Ascending aorta (tissue), 2 donors: Measurements from ENCODE around the gene SIL1. TPM values are rescaled to one million over a fixed set of nuclear protein-coding genes. Genes with fewer than 3 reads are reported as not detected.
"Not testable (repeated sequence)": the region's sequence is repeated elsewhere in the genome, so short reads cannot be mapped to it uniquely, and the experiment has no call there.

Experiments
- DNase-seq, 2 donors: peaks; one replicate each; pipeline ENCODE4 v3.0.0-alpha.2; 2019; ENCODE audit warnings: low spot score in 2 of 2
- H3K27ac ChIP-seq, 2 donors: fragments of 200-600 bp; sonication (generic); one replicate each; pipeline ENCODE4 v1.5.1; 2016 to 2017; ENCODE audit warnings: mild to moderate bottlenecking in 1 of 2
- H3K27me3 ChIP-seq: fragments of 200-600 bp; sonication (generic); one replicate; pipeline ENCODE4 v1.5.1; 2017
- H3K36me3 ChIP-seq, 2 donors: fragments of 200-600 bp; sonication (generic); one replicate each; pipeline ENCODE4 v1.5.1; 2016
- H3K4me1 ChIP-seq, 2 donors: fragments of 200-600 bp; sonication (generic); one replicate each; pipeline ENCODE4 v1.5.1; 2016 to 2017; ENCODE audit warnings: mild to moderate bottlenecking in 1 of 2
- H3K4me3 ChIP-seq, 2 donors: fragments of 200-600 bp; sonication (generic); one replicate each; pipeline ENCODE4 v1.5.1; 2016 to 2017; ENCODE audit warnings: mild to moderate bottlenecking in 1 of 2
- H3K9me3 ChIP-seq, 2 donors: fragments of 200-600 bp; sonication (generic); one replicate each; pipeline ENCODE4 v1.5.1; 2016
- CTCF ChIP-seq, 3 experiments: fragments of 200-600 bp in 2 of 3; fragments of 450-650 bp in 1 of 3; sonication (generic) in 2 of 3; IDR thresholded peaks; one replicate each; pipeline ENCODE4 v1.5.1; 2016 to 2019; ENCODE audit warnings: antibody characterized with exemption in 3 of 3, mild to moderate bottlenecking in 1 of 3, moderate library complexity in 1 of 3
- intact Hi-C: fragments of 100-400 bp; cut with DNase I; formaldehyde crosslinking; loops from one replicate; pipeline ENCODE4 v1.15.1; 2023
- total RNA-seq: library from RNA; depleted of rRNA; stranded (reverse); fragments of >200 nt; gene quantifications from one replicate; pipeline ENCODE4 v1.1.0, GENCODE V29; 2016

Gene SIL1
- total RNA-seq, 1 donor from 2014 or later: 53.4 TPM

- Histone ChIP-seq H3K36me3 (no peaks in the 10 kb centered on the region), H3K27me3 (no peaks in the 10 kb centered on the region), H3K4me1 (no peaks in the 10 kb centered on the region), H3K4me3 (no peak overlapping the region), H3K9me3 (peaks cover 0 to 11% of the 10 kb centered on the region in 2 donors), H3K27ac (no peak overlapping the region)
- intact Hi-C loops: no loop called here
- no peak for DNase-seq
- TF ChIP-seq CTCF (IDR thresholded peaks at IDR 0.05): no peak
Observed at GRCh38 chr5:139167952-139168720, 30.0 kb downstream of the SIL1 start.

- Histone ChIP-seq H3K27me3 (no peaks in the 10 kb centered on the region), H3K4me3 (no peak overlapping the region), H3K36me3 (no peaks in the 10 kb centered on the region), H3K27ac (no peak overlapping the region), H3K4me1 (no peaks in the 10 kb centered on the region), H3K9me3 (peaks cover 0 to 8% of the 10 kb centered on the region in 2 donors)
- TF ChIP-seq CTCF (IDR thresholded peaks at IDR 0.05): no peak
- DNase-seq: no peak
- intact Hi-C loops: no loop called here
Observed at GRCh38 chr5:139167533-139167932, 30.6 kb downstream of the SIL1 start.

GRCh38 chr5:139167063-139167462, 31.1 kb downstream of the SIL1 start:
- Histone ChIP-seq H3K4me3 (no peak overlapping the region), H3K36me3 (no peaks in the 10 kb centered on the region), H3K27me3 (no peaks in the 10 kb centered on the region), H3K27ac (no peak overlapping the region), H3K4me1 (no peaks in the 10 kb centered on the region), H3K9me3 (peaks cover 0 to 5% of the 10 kb centered on the region in 2 donors)
- DNase-seq: no peak
- TF ChIP-seq CTCF (IDR thresholded peaks at IDR 0.05): no peak
- intact Hi-C loops: no loop called here

- H3K27ac ChIP-seq, DNase-seq, H3K4me3 ChIP-seq, H3K9me3 ChIP-seq, H3K36me3 ChIP-seq, H3K27me3 ChIP-seq, intact Hi-C loops, H3K4me1 ChIP-seq: not testable (repeated sequence)
Observed at GRCh38 chr5:139164897-139165296, 33.3 kb downstream of the SIL1 start.

- Histone ChIP-seq H3K27me3 (no peaks in the 10 kb centered on the region), H3K27ac (no peak overlapping the region), H3K4me1 (no peaks in the 10 kb centered on the region), H3K36me3 (no peaks in the 10 kb centered on the region), H3K9me3 (no peaks in the 10 kb centered on the region), H3K4me3 (no peak overlapping the region)
- DNase-seq: no peak
- no peak for TF ChIP-seq CTCF (IDR thresholded peaks at IDR 0.05)
- intact Hi-C loops: no loop called here
Observed at GRCh38 chr5:139164020-139164419, 34.1 kb downstream of the SIL1 start.

GRCh38 chr5:139162448-139162847, 35.7 kb downstream of the SIL1 start:
- intact Hi-C loops: no loop called here
- no peaks in the 10 kb centered on the region for H3K9me3 ChIP-seq
- TF ChIP-seq CTCF (IDR thresholded peaks at IDR 0.05): no peak
- no peaks in the 10 kb centered on the region for H3K4me1 ChIP-seq
- H3K36me3 ChIP-seq: no peaks in the 10 kb centered on the region
- H3K27ac ChIP-seq: no peak overlapping the region
- DNase-seq: no peak
- no peak overlapping the region for H3K4me3 ChIP-seq
- H3K27me3 ChIP-seq: no peaks in the 10 kb centered on the region
